ENCODE results near the gene HRAS.
A peak's percentile ranks its signal among the peaks of the same experiment; 100 is the strongest.
"Not testable (repeated sequence)": the region's sequence is repeated elsewhere in the genome, so short reads cannot be mapped to it uniquely, and the experiment has no call there.

Gene HRAS

DNA sequence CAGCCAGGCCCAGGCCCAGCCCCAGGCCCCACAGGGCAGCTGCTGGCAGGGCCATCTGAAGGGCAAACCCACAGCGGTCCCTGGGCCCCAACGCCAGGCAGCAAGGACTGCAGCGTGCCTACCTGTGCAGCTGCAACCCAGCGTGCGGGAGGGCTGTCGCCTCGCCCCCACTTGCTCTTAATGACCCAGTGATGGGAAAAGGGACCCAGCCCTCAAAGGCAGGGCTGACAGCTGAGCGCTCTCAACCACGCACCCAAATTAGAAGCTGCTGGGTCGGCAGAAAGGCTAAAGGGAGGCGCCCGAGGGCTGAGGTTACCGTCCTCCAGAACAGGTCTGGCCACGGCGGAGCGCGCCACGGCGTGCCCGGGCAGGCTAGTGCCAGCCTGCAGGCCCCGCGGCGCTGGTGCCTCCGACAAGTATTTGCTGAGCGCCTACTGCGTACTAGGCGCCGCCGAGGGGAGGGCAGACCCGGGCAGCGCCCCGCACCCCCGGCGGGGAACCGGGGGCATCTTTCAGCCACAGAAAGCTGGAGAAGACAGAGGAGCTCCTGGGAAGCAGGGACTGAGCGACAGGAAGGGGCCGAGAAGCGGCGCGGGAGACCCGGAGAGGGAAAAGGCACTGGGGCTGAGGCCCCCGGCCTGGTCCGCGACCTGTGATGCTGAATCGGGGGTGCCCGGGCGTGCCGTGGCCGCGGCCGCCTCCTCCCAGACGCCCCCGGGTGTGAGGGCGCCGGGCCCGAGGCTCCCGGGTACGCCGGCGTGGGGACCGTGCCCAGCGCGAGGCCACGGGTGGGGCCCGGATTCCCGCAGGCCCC, 773 bp downstream of the HRAS start:
- peak; percentile 40 for FAIRE-seq
- no peak for DNase-seq (ENCODE audit: insufficient read length, low spot score)

DNA sequence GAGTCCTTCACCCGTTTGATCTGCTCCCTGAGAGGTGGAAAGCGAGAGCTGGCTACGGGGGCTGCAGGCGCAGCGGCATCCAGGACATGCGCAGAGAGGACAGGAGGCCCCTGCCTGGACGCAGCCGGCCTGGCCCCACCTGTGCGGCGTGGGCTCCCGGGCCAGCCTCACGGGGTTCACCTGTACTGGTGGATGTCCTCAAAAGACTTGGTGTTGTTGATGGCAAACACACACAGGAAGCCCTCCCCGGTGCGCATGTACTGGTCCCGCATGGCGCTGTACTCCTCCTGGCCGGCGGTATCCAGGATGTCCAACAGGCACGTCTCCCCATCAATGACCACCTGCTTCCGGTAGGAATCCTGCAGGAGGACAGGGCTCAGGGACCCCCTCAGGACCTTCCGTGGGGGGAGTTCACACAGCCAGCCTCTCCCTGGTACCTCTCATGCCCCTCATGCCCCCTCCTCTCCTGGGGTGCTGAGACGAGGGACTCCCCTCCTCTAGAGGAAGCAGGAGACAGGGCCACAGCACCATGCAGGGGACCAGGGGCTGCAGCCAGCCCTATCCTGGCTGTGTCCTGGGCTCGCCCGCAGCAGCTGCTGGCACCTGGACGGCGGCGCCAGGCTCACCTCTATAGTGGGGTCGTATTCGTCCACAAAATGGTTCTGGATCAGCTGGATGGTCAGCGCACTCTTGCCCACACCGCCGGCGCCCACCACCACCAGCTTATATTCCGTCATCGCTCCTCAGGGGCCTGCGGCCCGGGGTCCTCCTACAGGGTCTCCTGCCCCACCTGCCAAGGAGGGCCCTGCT, 1.6 kb downstream of the HRAS start:
- DNase-seq (ENCODE audit: insufficient read length, low spot score), result no peak
- FAIRE-seq, result peak; percentile 20

- no peak for DNase-seq (ENCODE audit: insufficient read length, low spot score)
- no peak for FAIRE-seq
Observed at GRCh38 chr11:532986-533585, 2.3 kb downstream of the HRAS start.

DNA sequence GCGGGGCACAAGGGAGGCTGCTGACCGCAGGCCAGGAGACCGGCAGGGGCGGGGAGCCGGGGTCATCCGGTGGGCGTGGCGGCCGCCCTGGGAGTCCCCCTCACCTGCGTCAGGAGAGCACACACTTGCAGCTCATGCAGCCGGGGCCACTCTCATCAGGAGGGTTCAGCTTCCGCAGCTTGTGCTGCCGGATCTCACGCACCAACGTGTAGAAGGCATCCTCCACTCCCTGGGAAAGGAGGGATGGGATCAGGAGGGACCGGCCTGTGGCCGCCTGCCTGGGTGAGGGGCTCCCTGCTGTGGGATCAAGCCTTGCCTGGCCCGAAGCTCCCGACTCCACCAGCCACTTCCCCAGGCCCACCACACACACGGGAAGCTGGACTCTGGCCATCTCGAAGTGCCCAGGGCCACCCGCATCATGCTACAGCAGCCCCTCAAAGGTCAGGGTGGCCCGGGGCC, 2.8 kb downstream of the HRAS start:
- FAIRE-seq (no peak), DNase-seq (ENCODE audit: insufficient read length, low spot score) (no peak)

GRCh38 chr11:531919-532526, 3.4 kb downstream of the HRAS start:
- FAIRE-seq (no peak), DNase-seq (ENCODE audit: insufficient read length, low spot score) (no peak)

DNA sequence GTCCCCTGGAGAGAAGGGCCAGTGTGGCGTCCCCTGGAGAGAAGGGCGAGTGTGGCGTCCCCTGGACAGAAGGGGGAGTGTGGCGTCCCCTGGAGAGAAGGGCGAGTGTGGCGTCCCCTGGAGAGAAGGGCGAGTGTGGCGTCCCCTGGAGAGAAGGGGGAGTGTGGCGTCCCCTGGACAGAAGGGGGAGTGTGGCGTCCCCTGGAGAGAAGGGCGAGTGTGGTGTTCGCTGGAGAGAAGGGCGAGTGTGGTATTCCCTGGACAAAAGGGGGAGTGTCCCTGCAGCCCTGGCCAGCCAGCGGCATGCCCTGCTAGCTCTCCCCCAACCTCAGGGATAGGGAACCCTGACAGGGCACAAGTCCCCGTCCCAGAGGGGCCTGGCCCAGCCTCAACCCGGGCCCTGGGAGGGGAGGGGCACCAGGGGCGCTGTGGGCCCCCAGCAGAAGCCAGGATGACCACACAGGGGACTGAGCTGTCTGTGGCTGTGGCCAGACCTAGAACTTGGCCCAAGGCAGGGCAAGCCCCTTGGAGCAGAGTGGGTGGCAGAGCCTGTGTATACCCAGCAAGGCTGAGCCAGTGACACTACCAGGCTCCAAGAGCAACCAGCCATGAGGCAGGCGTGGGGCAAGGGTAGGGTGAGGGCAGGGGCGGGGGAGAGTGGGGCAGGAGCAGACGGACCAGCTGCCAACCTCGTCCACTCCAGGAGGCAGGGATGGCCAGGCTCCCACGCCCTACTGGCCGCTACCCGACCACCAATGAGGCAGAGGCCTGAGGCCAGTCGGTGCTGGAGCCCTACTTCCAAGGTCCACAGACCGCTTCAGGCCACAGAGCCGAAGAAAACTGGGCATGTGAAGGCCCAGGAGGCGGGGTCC, 4.2 kb downstream of the HRAS start:
- FAIRE-seq (no peak), DNase-seq (ENCODE audit: insufficient read length, low spot score) (no peak)

- FAIRE-seq (no peak), DNase-seq (ENCODE audit: insufficient read length, low spot score) (no peak)
Observed at GRCh38 chr11:529728-530411, 5.5 kb downstream of the HRAS start.

DNA sequence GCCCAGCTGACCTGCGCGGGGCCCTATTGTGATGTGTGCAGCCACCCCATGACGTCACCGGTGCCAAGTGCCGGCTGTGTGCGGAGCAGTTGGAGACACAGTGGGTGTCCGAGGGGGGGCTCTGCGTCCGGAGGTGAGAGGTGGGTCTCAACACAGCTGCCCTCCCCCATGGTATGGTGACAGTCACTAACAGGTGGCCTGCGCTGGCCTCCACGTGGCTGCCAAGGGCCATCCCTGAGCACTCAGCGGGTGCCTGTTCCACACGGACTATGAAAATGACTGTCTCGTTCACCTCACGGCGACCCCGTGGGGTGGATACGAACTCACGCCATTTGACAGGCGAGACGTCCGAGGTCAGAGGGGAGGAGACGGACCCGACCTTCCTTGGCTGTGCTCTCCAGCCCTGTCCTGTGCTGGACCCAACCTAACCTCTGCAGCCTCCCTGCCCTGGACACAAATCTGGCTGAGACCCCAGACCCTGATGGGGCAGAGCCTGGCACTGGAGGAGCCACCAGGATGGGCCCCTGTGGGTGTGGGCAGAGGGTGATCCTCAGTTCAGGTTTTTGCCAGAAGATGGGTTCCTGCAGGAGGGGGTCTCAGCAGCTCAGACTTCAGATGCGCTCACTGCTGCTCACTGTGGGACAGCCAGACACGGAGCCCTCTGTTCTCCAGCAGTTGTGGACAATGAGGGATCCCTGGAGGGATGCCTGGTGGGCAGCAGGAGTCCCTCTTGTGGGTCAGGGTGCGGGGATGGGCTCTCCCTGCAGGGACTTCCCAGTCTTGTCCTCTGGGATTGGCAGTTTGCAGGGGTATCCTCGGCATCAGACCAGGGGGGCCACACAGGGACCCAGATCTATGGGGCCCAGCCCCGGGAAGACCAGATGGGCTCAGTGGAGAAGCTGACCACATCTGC, 6.3 kb downstream of the HRAS start:
- FAIRE-seq (no peak), DNase-seq (ENCODE audit: insufficient read length, low spot score) (no peak)

GRCh38 chr11:528166-528814, 7.1 kb downstream of the HRAS start:
- no peak for DNase-seq (ENCODE audit: insufficient read length, low spot score)
- FAIRE-seq, result peak; percentile 80

GRCh38 chr11:526192-526591, 9.2 kb downstream of the HRAS start:
- no peak for FAIRE-seq

GRCh38 chr11:521177-521688, 14.1 kb downstream of the HRAS start:
- FAIRE-seq (no peak), DNase-seq (ENCODE audit: insufficient read length, low spot score) (no peak)

More at GRCh38 chr11:526192-526591, 9.2 kb downstream of the HRAS start:
- no peak for DNase-seq (ENCODE audit: insufficient read length, low spot score)

GRCh38 chr11:520428-521176, 14.8 kb downstream of the HRAS start:
- FAIRE-seq (no peak), DNase-seq (ENCODE audit: insufficient read length, low spot score) (no peak)

- DNase-seq (ENCODE audit: insufficient read length, low spot score) (peak; percentile 88), FAIRE-seq (peak; percentile 92)
Observed at GRCh38 chr11:518463-519202, 16.7 kb downstream of the HRAS start.

DNA sequence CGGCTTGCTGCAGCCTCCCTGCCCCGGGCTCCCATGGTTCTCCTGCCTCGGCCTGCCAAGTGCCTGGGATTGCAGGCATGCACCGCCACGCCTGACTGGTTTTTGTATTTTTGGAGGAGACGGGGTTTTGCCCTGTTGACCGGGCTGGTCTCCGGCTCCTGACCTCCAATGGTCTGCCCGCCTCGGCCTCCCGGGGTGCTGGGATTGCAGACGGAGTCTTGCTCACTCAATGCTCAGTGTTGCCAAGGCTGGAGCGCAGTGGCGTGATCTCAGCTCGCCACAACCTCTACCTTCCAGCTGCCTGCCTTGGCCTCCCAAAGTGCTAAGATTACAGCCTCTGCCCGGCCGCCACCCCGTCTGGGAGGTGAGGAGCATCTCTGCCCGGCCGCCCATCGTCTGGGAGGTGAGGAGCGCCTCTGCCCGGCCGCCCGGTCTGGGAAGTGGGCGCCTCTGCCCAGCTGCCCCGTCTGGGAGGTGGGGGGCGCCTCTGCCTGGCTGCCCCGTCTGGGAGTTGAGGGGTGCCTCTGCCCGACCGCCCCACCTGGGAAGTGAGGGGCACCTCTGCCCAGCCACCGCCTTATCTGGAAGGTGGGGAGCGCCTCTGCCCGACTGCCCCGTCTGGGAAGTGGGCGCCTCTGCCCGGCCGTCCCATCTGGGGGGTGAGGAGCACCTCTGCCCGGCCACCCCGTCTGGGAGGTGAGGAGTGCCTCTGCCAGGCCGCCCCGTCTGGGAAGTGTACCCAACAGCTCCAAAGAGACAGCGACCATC, 18.3 kb downstream of the HRAS start:
- not testable (repeated sequence) for FAIRE-seq

GRCh38 chr11:516400-516799, 19.0 kb downstream of the HRAS start:
- no peak for FAIRE-seq
- DNase-seq (ENCODE audit: insufficient read length, low spot score), result no peak

More for the DNA sequence above, 18.3 kb downstream of the HRAS start:
- not testable (repeated sequence) for DNase-seq (ENCODE audit: insufficient read length, low spot score)

Measured in HTR-8/SVneo (cell line).